Nephron progenitor cell (in vitro differentiated cells): Measurements from ENCODE around the gene ATP2A2.

Experiments used
- DNase-seq: peaks from one replicate; pipeline ENCODE4 v3.0.0; 2021
- H3K27ac Mint-ChIP-seq: 2 replicates; pipeline ENCODE4 v1.8.0; 2021; ENCODE audit warnings: mild to moderate bottlenecking, moderate library complexity, mixed read lengths
- H3K27me3 Mint-ChIP-seq: 2 replicates; pipeline ENCODE4 v1.8.0; 2021; ENCODE audit warnings: mild to moderate bottlenecking, low read depth, mixed read lengths; ENCODE audit not compliant: poor library complexity
- H3K36me3 Mint-ChIP-seq: 2 replicates; pipeline ENCODE4 v1.8.0; 2021; ENCODE audit warnings: low read depth, mixed read lengths
- H3K4me1 Mint-ChIP-seq: 2 replicates; pipeline ENCODE4 v1.8.0; 2021; ENCODE audit warnings: mixed read lengths
- H3K4me3 Mint-ChIP-seq: 2 replicates; pipeline ENCODE4 v1.8.0; 2021; ENCODE audit warnings: mild to moderate bottlenecking, moderate library complexity, mixed read lengths
- H3K9me3 Mint-ChIP-seq: 2 replicates; pipeline ENCODE4 v1.8.0; 2021; ENCODE audit warnings: mild to moderate bottlenecking, moderate library complexity, mixed read lengths
- TF ChIP-seq, protein P1 (sequence below): fragments of 200-600 bp; sonication (generic); IDR thresholded peaks from 2 replicates; pipeline ENCODE4 v1.5.0; 2021; ENCODE audit warnings: antibody characterized with exemption

Gene ATP2A2

DNA sequence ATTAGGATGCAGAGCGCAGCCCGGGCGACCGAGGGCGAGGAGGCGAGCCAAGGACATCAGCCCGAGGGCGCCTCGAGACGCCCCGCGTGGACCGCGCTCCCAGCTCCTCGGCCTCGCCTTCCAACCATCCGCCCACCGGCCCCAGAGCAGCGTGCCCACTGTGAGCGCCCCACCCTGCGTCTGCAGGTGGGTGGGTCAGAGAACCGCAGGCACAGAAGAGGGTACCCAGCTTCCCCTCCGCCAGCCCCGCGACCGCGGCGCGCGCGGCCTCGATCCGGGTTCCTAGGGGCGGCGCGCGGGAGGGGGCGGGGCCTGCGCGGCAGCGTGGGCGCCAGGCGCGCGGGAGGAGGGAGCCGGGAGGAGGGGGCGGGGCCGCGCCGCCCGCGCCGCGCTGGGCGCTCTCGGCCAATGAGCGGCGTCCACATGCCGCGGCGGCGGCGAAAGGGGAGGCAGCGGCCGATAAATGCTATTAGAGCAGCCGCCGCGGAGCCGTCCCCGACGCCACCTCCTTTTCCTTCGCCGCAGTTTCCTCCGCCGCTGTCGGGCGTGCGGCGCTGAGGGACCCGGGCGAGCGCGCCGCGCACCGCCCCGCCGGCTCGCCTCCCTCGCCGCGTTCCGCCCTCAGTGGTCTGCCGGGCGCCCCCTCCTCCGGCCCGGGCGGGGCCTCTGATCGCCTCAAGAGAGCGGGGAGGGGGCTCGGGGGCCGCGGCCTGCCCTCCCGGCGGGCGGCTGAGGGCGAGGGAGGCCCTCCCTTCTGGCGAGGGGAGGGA, at the start of gene ATP2A2:
Gene ATP2A2, plus strand, starts transcription at position 469 of the 770 bp plus-strand sequence. CDS start 543 bp downstream, outside the sequence.
- H3K27ac Mint-ChIP-seq: peak within 1 kb of the TSS; percentile 98
- peak; percentile 88 for DNase-seq
- H3K4me1 Mint-ChIP-seq: peaks cover 66% of the 10 kb centered on the region
- peaks cover 7% of the 10 kb centered on the region for H3K27me3 Mint-ChIP-seq
- TF ChIP-seq, protein P1, sequence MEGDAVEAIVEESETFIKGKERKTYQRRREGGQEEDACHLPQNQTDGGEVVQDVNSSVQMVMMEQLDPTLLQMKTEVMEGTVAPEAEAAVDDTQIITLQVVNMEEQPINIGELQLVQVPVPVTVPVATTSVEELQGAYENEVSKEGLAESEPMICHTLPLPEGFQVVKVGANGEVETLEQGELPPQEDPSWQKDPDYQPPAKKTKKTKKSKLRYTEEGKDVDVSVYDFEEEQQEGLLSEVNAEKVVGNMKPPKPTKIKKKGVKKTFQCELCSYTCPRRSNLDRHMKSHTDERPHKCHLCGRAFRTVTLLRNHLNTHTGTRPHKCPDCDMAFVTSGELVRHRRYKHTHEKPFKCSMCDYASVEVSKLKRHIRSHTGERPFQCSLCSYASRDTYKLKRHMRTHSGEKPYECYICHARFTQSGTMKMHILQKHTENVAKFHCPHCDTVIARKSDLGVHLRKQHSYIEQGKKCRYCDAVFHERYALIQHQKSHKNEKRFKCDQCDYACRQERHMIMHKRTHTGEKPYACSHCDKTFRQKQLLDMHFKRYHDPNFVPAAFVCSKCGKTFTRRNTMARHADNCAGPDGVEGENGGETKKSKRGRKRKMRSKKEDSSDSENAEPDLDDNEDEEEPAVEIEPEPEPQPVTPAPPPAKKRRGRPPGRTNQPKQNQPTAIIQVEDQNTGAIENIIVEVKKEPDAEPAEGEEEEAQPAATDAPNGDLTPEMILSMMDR: no peak
- peaks cover 22% of the 10 kb centered on the region for H3K36me3 Mint-ChIP-seq
- peak within 1 kb of the TSS; percentile 95 for H3K4me3 Mint-ChIP-seq
- no peaks in the 10 kb centered on the region for H3K9me3 Mint-ChIP-seq

DNA sequence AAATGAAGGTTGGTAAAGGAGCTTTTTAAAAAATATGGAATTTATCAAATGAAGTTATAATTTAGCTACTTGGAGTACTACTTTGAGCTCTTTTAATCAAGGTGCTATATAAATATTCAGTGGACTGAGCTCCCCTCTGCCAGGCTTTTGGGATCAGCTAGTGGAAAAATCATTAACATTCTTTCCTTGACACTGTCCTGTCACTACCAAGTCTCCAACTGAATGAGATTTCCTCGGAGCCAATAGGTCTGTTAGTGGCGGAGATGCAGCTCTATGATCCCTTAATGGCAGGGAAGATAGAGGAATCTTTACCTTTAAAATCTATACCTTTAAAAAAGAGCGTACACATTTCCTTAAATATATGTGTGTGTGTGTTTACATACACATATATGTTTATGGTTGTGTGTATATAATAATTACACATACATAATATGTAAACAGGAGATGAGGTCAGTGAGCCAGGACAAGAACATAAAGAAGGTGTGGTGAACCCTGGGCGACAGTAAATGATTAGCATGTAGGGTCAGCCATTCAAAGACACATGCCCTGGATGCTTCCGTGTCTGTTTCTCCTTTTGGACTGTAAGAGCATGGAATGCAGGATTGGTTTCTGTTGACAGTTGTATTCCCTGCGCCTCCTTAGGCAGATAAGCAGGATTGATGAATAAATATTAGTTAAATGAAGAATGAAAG, 47.7 kb upstream of the ATP2A2 start:
- Mint-ChIP-seq H3K27me3 (no peaks in the 10 kb centered on the region), H3K9me3 (no peaks in the 10 kb centered on the region), H3K4me3 (no peak overlapping the region), H3K36me3 (peaks cover 12% of the 10 kb centered on the region), H3K4me1 (peaks cover 6% of the 10 kb centered on the region), H3K27ac (no peak overlapping the region)
- TF ChIP-seq, protein P1: no peak
- no peak for DNase-seq

DNA sequence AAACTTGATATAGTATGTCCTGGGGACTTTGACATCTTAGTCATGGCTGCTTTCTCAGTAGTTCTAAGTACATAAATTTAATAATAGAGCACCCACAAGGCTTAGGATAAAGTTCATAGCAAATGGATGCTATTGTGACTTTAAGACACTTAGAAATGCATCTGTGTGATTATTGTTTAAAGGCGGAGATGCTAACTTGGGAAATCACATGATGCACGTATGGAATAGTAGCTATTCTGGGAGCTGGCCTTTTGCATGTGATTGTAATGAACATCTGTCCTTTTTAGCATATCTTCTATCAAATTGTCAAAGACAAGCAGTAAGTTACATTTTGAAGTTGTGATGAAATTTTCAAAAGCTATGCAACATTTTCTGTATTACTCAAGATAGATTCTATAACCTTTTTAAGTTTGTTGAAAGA, 46.7 kb upstream of the ATP2A2 start:
- Mint-ChIP-seq H3K27ac (no peak overlapping the region), H3K36me3 (peaks cover 15% of the 10 kb centered on the region), H3K4me3 (no peak overlapping the region), H3K27me3 (no peaks in the 10 kb centered on the region), H3K4me1 (peaks cover 6% of the 10 kb centered on the region), H3K9me3 (peaks cover 3% of the 10 kb centered on the region)
- TF ChIP-seq, protein P1: no peak
- no peak for DNase-seq

DNA sequence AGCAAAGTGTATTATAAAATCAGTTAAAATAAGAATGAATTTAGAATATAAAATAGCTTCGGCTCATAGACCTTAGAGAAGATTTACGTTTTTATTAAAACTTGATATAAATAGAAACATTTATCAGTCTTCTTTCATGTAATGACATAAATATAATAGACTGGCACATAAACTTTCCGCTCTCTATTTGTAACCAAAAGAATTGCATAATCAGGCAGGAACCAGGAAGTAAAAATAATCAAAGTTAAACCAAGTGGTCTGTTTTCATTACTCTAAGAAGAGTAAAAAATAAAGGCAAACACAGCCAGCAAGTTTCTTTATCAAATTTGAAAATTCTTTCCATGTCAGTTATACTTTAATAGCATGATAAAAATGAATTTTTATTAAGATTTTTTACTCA, 46.3 kb upstream of the ATP2A2 start:
- Mint-ChIP-seq H3K4me3 (no peak overlapping the region), H3K9me3 (peaks cover 3% of the 10 kb centered on the region), H3K27ac (no peak overlapping the region), H3K27me3 (no peaks in the 10 kb centered on the region), H3K36me3 (peaks cover 14% of the 10 kb centered on the region), H3K4me1 (peaks cover 6% of the 10 kb centered on the region)
- no peak for DNase-seq
- TF ChIP-seq, protein P1: no peak

DNA sequence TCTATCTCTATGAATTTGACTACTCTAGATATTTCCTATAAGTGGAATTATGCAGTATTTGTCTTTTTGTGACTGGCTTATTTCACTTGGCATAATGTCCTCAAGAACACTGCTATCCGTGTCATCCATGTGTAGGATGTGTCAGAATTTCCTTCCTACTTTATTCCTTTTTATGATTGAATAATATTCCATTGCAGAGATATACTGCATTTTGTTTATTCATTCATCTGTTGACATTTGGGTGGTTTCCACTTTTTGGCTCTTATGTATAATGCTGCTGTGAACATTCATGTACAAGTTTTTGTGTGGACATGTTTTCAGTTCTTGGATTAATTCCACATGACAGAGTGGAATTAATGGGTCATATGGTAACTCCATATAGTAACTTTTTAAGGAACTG, 45.7 kb upstream of the ATP2A2 start:
- Mint-ChIP-seq H3K36me3 (peaks cover 20% of the 10 kb centered on the region), H3K4me1 (peaks cover 6% of the 10 kb centered on the region), H3K4me3 (no peak overlapping the region), H3K27me3 (no peaks in the 10 kb centered on the region), H3K9me3 (peaks cover 3% of the 10 kb centered on the region), H3K27ac (no peak overlapping the region)
- DNase-seq: no peak
- TF ChIP-seq, protein P1: no peak
